Astrocyte (in vitro differentiated cells and primary cell): ENCODE results near the gene UBTD1.
A peak's percentile ranks its signal among the peaks of the same experiment; 100 is the strongest.

Source experiments
- CTCF ChIP-seq: IDR thresholded peaks from 2 replicates; pipeline ENCODE4 v1.5.1; 2011; ENCODE audit warnings: low read depth, mild to moderate bottlenecking, inconsistent platforms, low read length, moderate library complexity; ENCODE audit not compliant: insufficient read depth
- EZH2 ChIP-seq: IDR thresholded peaks from 2 replicates; pipeline ENCODE4 v1.6.1; 2012; ENCODE audit warnings: mild to moderate bottlenecking, low read length, inconsistent platforms; ENCODE audit not compliant: insufficient read depth

- TF ChIP-seq CTCF = peak; percentile 79
- TF ChIP-seq EZH2 = no peak
These were observed 35.2 kb upstream of the UBTD1 start for GRCh38 chr10:97463363-97464132.
